K562 (cell line): ENCODE measurements around the gene PPP1CC. TPM values are rescaled to one million over a fixed set of nuclear protein-coding genes. Genes with fewer than 3 reads are reported as not detected.

Experiments
- ATAC-seq: fragments of 200-7000 bp; cut with Tn5 transposase; 3 replicates; pipeline ENCODE4 v1.9.1; 2020; ENCODE audit warnings: moderate library complexity
- BruUV-seq: library from RNA; stranded (reverse); fragments of 400-500 nt; replicated peaks from 2 replicates; lab custom pipeline; 2021; lab: Mats Ljungman, UMichigan
- CTCF ChIA-PET: fragments of 300-600 bp; formaldehyde crosslinking; extraction: SDS; loops from one replicate; lab custom pipeline; 2021; ENCODE audit warnings: low intra/inter-chr PET ratio; lab: Yijun Ruan, JAX
- POLR2A ChIA-PET: fragments of 300-600, 350-650 bp; sonication (Branson Sonifier 250); formaldehyde crosslinking; extraction: SDS; loops from one replicate; lab custom pipeline; 2021; ENCODE audit warnings: antibody characterized with exemption, inconsistent platforms; lab: Yijun Ruan, JAX
- DNase-seq, 4 experiments: peaks; one replicate each; pipeline versions ENCODE4 v3.0.0 to v3.0.0-alpha.2; 2011 to 2018; ENCODE audit warnings: low spot score in 3 of 4, mixed read lengths in 3 of 4; ENCODE audit errors: extremely low read depth in 1 of 4
- FAIRE-seq: peaks from 2 replicates; lab custom pipeline; 2011; peaks lifted over from hg19 to GRCh38; lab: Jason Lieb, UNC
- H2AFZ ChIP-seq: 2 replicates; pipeline ENCODE4 v1.6.0; 2011; ENCODE audit warnings: low read depth, low read length, control low read depth, inconsistent platforms
- H3K27ac ChIP-seq: fragments of 200-600 bp; 3 replicates; pipeline ENCODE4 v1.8.0; 2011; ENCODE audit warnings: low read depth, mild to moderate bottlenecking, control low read depth, inconsistent platforms, low read length, moderate library complexity, mixed read lengths; ENCODE audit errors: extremely low read depth
- H3K27me3 ChIP-seq, 2 experiments: fragments of 300-600 bp in 1 of 2; 2 replicates in 1 of 2; 3 replicates in 1 of 2; pipeline versions ENCODE4 v1.6.0 to v1.8.0; 2011; ENCODE audit warnings: inconsistent platforms in 2 of 2, low read length in 2 of 2, mild to moderate bottlenecking in 1 of 2, mixed read lengths in 1 of 2, moderate library complexity in 1 of 2; ENCODE audit not compliant: control insufficient read depth in 2 of 2, insufficient read depth in 2 of 2
- H3K36me3 ChIP-seq: fragments of 300-600 bp; 3 replicates; pipeline ENCODE4 v1.8.0; 2011; ENCODE audit warnings: mild to moderate bottlenecking, low read length, inconsistent platforms; ENCODE audit not compliant: control insufficient read depth, insufficient read depth
- H3K4me1 ChIP-seq, 2 experiments: fragments of 200-600 bp in 1 of 2; replicated peaks in 1 of 2; 2 replicates in 1 of 2; 3 replicates in 1 of 2; pipeline versions ENCODE4 v1.5.1 to v1.8.0; 2011; ENCODE audit warnings: inconsistent platforms in 2 of 2, low read length in 2 of 2, mild to moderate bottlenecking in 1 of 2, mixed read lengths in 1 of 2, moderate library complexity in 1 of 2; ENCODE audit not compliant: control insufficient read depth in 2 of 2, insufficient read depth in 2 of 2
- H3K4me2 ChIP-seq: 2 replicates; pipeline ENCODE4 v1.6.1; 2011; ENCODE audit warnings: low read length, control low read depth, inconsistent platforms, mixed read lengths; ENCODE audit not compliant: insufficient read depth
- H3K4me3 ChIP-seq: fragments of 200-600 bp; sonication (generic), shearing (Covaris generic); 2 replicates; pipeline ENCODE4 v1.5.1; 2016; ENCODE audit warnings: control low read depth, inconsistent platforms
- H3K79me2 ChIP-seq: fragments of 200-600 bp; 3 replicates; pipeline ENCODE4 v1.8.0; 2011; ENCODE audit warnings: low read length, inconsistent platforms; ENCODE audit not compliant: control insufficient read depth, insufficient read depth
- H3K9ac ChIP-seq, 2 experiments: 2 replicates each; pipeline versions ENCODE4 v1.6.0 to v1.6.1; 2011; ENCODE audit warnings: low read depth in 2 of 2, low read length in 2 of 2, control low read depth in 1 of 2, inconsistent platforms in 1 of 2, mild to moderate bottlenecking in 1 of 2, mixed read lengths in 1 of 2; ENCODE audit not compliant: insufficient read depth in 1 of 2
- H3K9me1 ChIP-seq: one replicate; pipeline ENCODE4 v1.6.0; 2011; ENCODE audit warnings: inconsistent platforms, mild to moderate bottlenecking, low read length, moderate library complexity; ENCODE audit not compliant: control insufficient read depth, insufficient read depth
- H3K9me3 ChIP-seq: replicated peaks from 2 replicates; pipeline ENCODE4 v1.5.1; 2011; ENCODE audit warnings: low read depth, low read length, inconsistent platforms; ENCODE audit not compliant: control insufficient read depth, insufficient read depth
- H4K20me1 ChIP-seq: replicated peaks from 2 replicates; pipeline ENCODE4 v1.6.1; 2011; ENCODE audit warnings: low read length, inconsistent platforms, mixed read lengths; ENCODE audit not compliant: control insufficient read depth, insufficient read depth
- ATF7 ChIP-seq: fragments of 450-650 bp; IDR thresholded peaks from 2 replicates; pipeline ENCODE4 v1.7.1; 2014; ENCODE audit warnings: mild to moderate bottlenecking, moderate library complexity
- CC2D1A ChIP-seq: fragments of 450-650 bp; IDR thresholded peaks from 2 replicates; pipeline ENCODE4 v1.6.1; 2017; ENCODE audit warnings: mild to moderate bottlenecking
- CUX1 ChIP-seq: fragments of 200-800 bp; sonication (Bioruptor generic); IDR thresholded peaks from 2 replicates; pipeline ENCODE4 v1.6.1; 2016; ENCODE audit warnings: missing genetic modification characterization, missing compliant biosample characterization
- GABPB2 ChIP-seq: fragments of 250-450 bp; sonication (Bioruptor Pico); conservative IDR thresholded peaks from 2 replicates; pipeline ENCODE4 v1.5.1; 2021; ENCODE audit warnings: mild to moderate bottlenecking
- KHSRP ChIP-seq: fragments of 450-650 bp; IDR thresholded peaks from 2 replicates; pipeline ENCODE4 v1.6.1; 2017
- LEF1 ChIP-seq: fragments of 450-650 bp; IDR thresholded peaks from 2 replicates; pipeline ENCODE4 v1.6.1; 2016; ENCODE audit warnings: mild to moderate bottlenecking
- MCM3 ChIP-seq: fragments of 450-650 bp; IDR thresholded peaks from 2 replicates; pipeline ENCODE4 v1.6.1; 2016
- NCOR1 ChIP-seq: fragments of 450-650 bp; IDR thresholded peaks from 2 replicates; pipeline ENCODE4 v1.6.1; 2016; ENCODE audit warnings: mild to moderate bottlenecking, moderate library complexity
- NELFE ChIP-seq: IDR thresholded peaks from 2 replicates; pipeline ENCODE4 v1.6.1; 2011; ENCODE audit warnings: mild to moderate bottlenecking; ENCODE audit not compliant: insufficient read depth, insufficient read length
- NR1H2 ChIP-seq: sonication (generic); formaldehyde crosslinking; IDR thresholded peaks from 2 replicates; pipeline ENCODE4 v1.4.0; 2020; ENCODE audit warnings: mild to moderate bottlenecking, missing genetic modification reagents
- PURB ChIP-seq: sonication (generic); formaldehyde crosslinking; IDR thresholded peaks from 2 replicates; pipeline ENCODE4 v1.9.0; 2021; ENCODE audit warnings: low read depth, mild to moderate bottlenecking, missing genetic modification reagents
- SMARCA4 ChIP-seq: fragments of 450-650 bp; IDR thresholded peaks from 2 replicates; pipeline ENCODE4 v1.6.1; 2016
- SMARCE1 ChIP-seq: fragments of 450-650 bp; IDR thresholded peaks from 2 replicates; pipeline ENCODE4 v1.7.1; 2016; ENCODE audit warnings: mild to moderate bottlenecking
- SRSF9 ChIP-seq: fragments of 200-400 bp; formaldehyde crosslinking; IDR thresholded peaks from 2 replicates; pipeline ENCODE4 v1.6.1; 2017; ENCODE audit warnings: low read depth, low read length, borderline replicate concordance
- STAT5B ChIP-seq: fragments of 250-450 bp; sonication (Bioruptor Pico); IDR thresholded peaks from 2 replicates; pipeline ENCODE4 v1.8.0; 2021; ENCODE audit warnings: mild to moderate bottlenecking, inconsistent platforms
- ZKSCAN3 ChIP-seq: fragments of 250-450 bp; sonication (Bioruptor Pico); IDR thresholded peaks from 2 replicates; pipeline ENCODE4 v1.4.0; 2020
- ZNF146 ChIP-seq: IDR thresholded peaks from one replicate; pipeline ENCODE4 v1.6.1; 2018; ENCODE audit warnings: missing compliant biosample characterization; ENCODE audit not compliant: unreplicated experiment
- WGBS: fragments of 100-300 bp; shearing (Covaris generic); methylation state at CpG from one replicate; pipeline ENCODE4 v1.1.6; 2016; ENCODE audit warnings: low coverage, mixed read lengths; ENCODE audit not compliant: insufficient coverage; ENCODE audit errors: missing lambda C conversion rate; 5-methylcytosine and 5-hydroxymethylcytosine counted together
- in situ Hi-C: fragments of 300-500 bp; cut with MboI; formaldehyde crosslinking; loops from 4 replicates; pipeline ENCODE4 v1.15.0; 2018; ENCODE audit warnings: inconsistent platforms, mixed read lengths
- intact Hi-C: fragments of 100-400 bp; cut with micrococcal nuclease; formaldehyde crosslinking; loops from 2 replicates; pipeline ENCODE4 v1.14.2; 2022
- polyA plus RNA-seq, 8 experiments: library from polyadenylated mRNA; depleted of rRNA in 4 of 8; stranded (reverse) in 5 of 8; unstranded in 3 of 8; fragments of >200 nt; fragmentation: Nextera tagmentation in 2 of 8; fragmentation: Illumina TruSeq in 1 of 8; extraction: Ambion mirVana in 2 of 8; extraction: Trizol in 1 of 8; gene quantifications; 2 replicates each; pipeline versions ENCODE4 v1.2.1 to v1.2.3, GENCODE V29; 2011 to 2014; ENCODE audit warnings: inconsistent platforms in 1 of 8, missing spikeins in 1 of 8
- total RNA-seq, 7 experiments: library from RNA; depleted of rRNA in 6 of 7; stranded (reverse); fragments of >200 nt in 6 of 7; fragmentation: Illumina TruSeq in 2 of 7; extraction: Trizol in 2 of 7; gene quantifications; 2 replicates each; pipeline versions ENCODE4 v1.2.1 to v1.2.3, GENCODE V29; 2011 to 2021; ENCODE audit warnings: low replicate concordance in 1 of 7
- TF ChIP-seq, protein P1 (sequence below): fragments of 250-450 bp; sonication (Bioruptor Pico); IDR thresholded peaks from 2 replicates; pipeline ENCODE4 v1.4.0; 2020
- TF ChIP-seq, protein P2 (sequence below): fragments of 200-800 bp; sonication (Bioruptor generic); IDR thresholded peaks from 2 replicates; pipeline ENCODE4 v1.6.1; 2017; ENCODE audit warnings: missing genetic modification characterization, missing compliant biosample characterization

Gene PPP1CC
- total and polyA plus RNA-seq, 9 of the 15 experiments (the other 6 are each of a cell fraction or from before 2014, with no cell fraction given) = 67.4 to 286 (median 195) TPM

DNA sequence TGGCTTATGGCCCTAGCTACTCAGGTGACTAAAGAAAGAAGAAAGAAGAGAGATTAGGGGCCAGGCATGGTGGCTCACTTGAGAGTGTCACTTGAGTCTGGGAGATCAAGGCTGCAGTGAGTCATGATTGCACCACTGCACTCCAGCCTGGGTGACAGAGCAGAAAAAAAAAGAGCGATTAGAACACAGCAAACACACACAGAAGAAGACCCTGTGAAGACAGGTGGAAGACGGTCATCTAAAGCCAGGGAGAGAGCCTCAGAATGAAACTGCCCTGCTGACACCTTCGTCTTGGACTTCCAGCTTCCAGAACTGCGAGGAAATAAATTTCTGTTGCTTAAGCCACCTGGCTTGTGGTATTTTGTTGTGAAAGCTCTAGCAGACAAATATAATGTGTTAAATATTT lies 17.5 kb upstream of the PPP1CC start (continued):
- TF ChIP-seq ATF7 (peak; percentile 55; the same call in 1 of the 2 replicates), NR1H2 (CRISPR knock-in tag) (no peak), NELFE (no peak), PURB (CRISPR knock-in tag) (no peak), STAT5B (no peak), SMARCA4 (peak; percentile 91), SMARCE1 (peak; percentile 89), MCM3 (no peak), LEF1 (peak; percentile 75), SRSF9 (no peak)
- TF ChIP-seq, protein P1, sequence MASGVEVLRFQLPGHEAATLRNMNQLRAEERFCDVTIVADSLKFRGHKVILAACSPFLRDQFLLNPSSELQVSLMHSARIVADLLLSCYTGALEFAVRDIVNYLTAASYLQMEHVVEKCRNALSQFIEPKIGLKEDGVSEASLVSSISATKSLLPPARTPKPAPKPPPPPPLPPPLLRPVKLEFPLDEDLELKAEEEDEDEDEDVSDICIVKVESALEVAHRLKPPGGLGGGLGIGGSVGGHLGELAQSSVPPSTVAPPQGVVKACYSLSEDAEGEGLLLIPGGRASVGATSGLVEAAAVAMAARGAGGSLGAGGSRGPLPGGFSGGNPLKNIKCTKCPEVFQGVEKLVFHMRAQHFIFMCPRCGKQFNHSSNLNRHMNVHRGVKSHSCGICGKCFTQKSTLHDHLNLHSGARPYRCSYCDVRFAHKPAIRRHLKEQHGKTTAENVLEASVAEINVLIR (CRISPR knock-in tag) = no peak

DNA sequence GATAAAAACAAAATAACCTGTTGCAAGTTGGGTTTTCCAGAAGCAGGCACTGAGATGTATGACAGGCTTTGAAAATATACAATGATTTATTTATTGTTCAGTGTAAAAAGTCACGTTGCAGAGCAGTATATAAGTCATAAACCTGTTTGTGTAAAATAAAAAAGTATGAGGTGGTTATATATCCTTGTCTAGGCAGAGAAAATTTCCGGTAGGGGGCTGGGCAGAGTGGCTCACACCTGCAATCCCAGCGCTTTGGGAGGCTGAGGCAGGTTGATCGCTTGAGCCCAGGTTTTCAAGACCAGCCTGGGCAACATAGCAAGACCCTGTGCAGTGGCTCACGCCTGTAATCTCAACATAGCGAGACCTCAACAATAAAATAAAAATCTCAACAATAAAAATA lies 16.2 kb upstream of the PPP1CC start:
- 59% methylated on average over 6 of the region's 6 CpGs for WGBS
- no peak for TF ChIP-seq GABPB2 (CRISPR knock-in tag)
- TF ChIP-seq NCOR1 = no peak
- TF ChIP-seq CC2D1A = no peak
- no peak for TF ChIP-seq ZKSCAN3 (CRISPR knock-in tag)
- no peak for TF ChIP-seq ZNF146
- TF ChIP-seq CUX1 (CRISPR knock-in tag) = no peak
- no peak for TF ChIP-seq KHSRP
- TF ChIP-seq, protein P2, sequence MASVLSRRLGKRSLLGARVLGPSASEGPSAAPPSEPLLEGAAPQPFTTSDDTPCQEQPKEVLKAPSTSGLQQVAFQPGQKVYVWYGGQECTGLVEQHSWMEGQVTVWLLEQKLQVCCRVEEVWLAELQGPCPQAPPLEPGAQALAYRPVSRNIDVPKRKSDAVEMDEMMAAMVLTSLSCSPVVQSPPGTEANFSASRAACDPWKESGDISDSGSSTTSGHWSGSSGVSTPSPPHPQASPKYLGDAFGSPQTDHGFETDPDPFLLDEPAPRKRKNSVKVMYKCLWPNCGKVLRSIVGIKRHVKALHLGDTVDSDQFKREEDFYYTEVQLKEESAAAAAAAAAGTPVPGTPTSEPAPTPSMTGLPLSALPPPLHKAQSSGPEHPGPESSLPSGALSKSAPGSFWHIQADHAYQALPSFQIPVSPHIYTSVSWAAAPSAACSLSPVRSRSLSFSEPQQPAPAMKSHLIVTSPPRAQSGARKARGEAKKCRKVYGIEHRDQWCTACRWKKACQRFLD (CRISPR knock-in tag) = no peak

More for the DNA sequence above, 16.2 kb upstream of the PPP1CC start:
- ATAC-seq (no peak), FAIRE-seq (no peak), DNase-seq (no peak)
- H3K27me3 ChIP-seq = no peaks in the 10 kb centered on the region
- no TSS peak for BruUV-seq
- H3K9ac ChIP-seq = no peak overlapping the region
- no peaks in the 10 kb centered on the region for H3K9me1 ChIP-seq
- H3K4me2 ChIP-seq = no peak overlapping the region
- no peaks in the 10 kb centered on the region for H3K79me2 ChIP-seq
- peaks cover 3% of the 10 kb centered on the region in 2 experiments; a peak in 3 of 5 replicates for H3K4me1 ChIP-seq
- no peak overlapping the region for H2AFZ ChIP-seq
- in situ Hi-C loops = no loop called here
- H4K20me1 ChIP-seq = no peaks in the 10 kb centered on the region
- CTCF ChIA-PET = no interaction called here
- intact Hi-C loops = no loop called here
- H3K4me3 ChIP-seq = no peak overlapping the region
- no peaks in the 10 kb centered on the region for H3K9me3 ChIP-seq
- H3K27ac ChIP-seq = no peak overlapping the region
- H3K36me3 ChIP-seq = no peaks in the 10 kb centered on the region
- POLR2A ChIA-PET = no interaction called here
